Brain microvascular endothelial cell (primary cell): ENCODE results near the gene NISCH.
A peak's percentile ranks its signal among the peaks of the same experiment; 100 is the strongest.
"Not testable (repeated sequence)": the region's sequence is repeated elsewhere in the genome, so short reads cannot be mapped to it uniquely, and the experiment has no call there.

Experiments
- DNase-seq: peaks from one replicate; pipeline ENCODE4 v3.0.0-alpha.2; 2020
- H3K27ac ChIP-seq: fragments of 250-450 bp; sonication (Bioruptor Pico); 2 replicates; pipeline ENCODE4 v1.5.1; 2020; ENCODE audit warnings: mild to moderate bottlenecking, moderate library complexity
- H3K27me3 ChIP-seq: fragments of 250-450 bp; sonication (Bioruptor Pico); replicated peaks from 2 replicates; pipeline ENCODE4 v1.5.1; 2020; ENCODE audit warnings: mild to moderate bottlenecking
- H3K36me3 ChIP-seq: fragments of 250-450 bp; sonication (Bioruptor Pico); replicated peaks from 2 replicates; pipeline ENCODE4 v1.5.1; 2020; ENCODE audit warnings: mild to moderate bottlenecking
- H3K4me3 ChIP-seq: 2 replicates; pipeline ENCODE4 v1.5.1; 2011; ENCODE audit warnings: low read depth, mild to moderate bottlenecking, control low read depth, low read length, moderate library complexity
- in situ Hi-C: cut with HindIII; loops from 2 replicates; pipeline ENCODE4 v1.10.0; 2017; ENCODE audit warnings: low sequenced_read_pairs, low pct_ligation_motif_present
- TF ChIP-seq, protein P1 (sequence below): IDR thresholded peaks from 2 replicates; pipeline ENCODE4 v1.5.1; 2011; ENCODE audit warnings: low read depth, mild to moderate bottlenecking, moderate library complexity, low read length, control low read depth, inconsistent platforms; ENCODE audit errors: missing control alignments

NISCH gene

GRCh38 chr3:52524752-52525679 is 69.6 kb downstream of the NISCH start:
- Histone ChIP-seq H3K36me3 (peaks cover 44% of the 10 kb centered on the region), H3K27me3 (no peaks in the 10 kb centered on the region), H3K4me3 (no peak overlapping the region), H3K27ac (no peak overlapping the region)
- TF ChIP-seq, protein P1, sequence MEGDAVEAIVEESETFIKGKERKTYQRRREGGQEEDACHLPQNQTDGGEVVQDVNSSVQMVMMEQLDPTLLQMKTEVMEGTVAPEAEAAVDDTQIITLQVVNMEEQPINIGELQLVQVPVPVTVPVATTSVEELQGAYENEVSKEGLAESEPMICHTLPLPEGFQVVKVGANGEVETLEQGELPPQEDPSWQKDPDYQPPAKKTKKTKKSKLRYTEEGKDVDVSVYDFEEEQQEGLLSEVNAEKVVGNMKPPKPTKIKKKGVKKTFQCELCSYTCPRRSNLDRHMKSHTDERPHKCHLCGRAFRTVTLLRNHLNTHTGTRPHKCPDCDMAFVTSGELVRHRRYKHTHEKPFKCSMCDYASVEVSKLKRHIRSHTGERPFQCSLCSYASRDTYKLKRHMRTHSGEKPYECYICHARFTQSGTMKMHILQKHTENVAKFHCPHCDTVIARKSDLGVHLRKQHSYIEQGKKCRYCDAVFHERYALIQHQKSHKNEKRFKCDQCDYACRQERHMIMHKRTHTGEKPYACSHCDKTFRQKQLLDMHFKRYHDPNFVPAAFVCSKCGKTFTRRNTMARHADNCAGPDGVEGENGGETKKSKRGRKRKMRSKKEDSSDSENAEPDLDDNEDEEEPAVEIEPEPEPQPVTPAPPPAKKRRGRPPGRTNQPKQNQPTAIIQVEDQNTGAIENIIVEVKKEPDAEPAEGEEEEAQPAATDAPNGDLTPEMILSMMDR, result no peak
- in situ Hi-C loops, result no loop called here
- DNase-seq, result peak; percentile 40

GRCh38 chr3:52525680-52526561 is 70.5 kb downstream of the NISCH start:
- peaks cover 44% of the 10 kb centered on the region for H3K36me3 ChIP-seq
- no peak overlapping the region for H3K4me3 ChIP-seq
- TF ChIP-seq, protein P1, result no peak
- no peak overlapping the region for H3K27ac ChIP-seq
- no peaks in the 10 kb centered on the region for H3K27me3 ChIP-seq
- DNase-seq, result no peak
- in situ Hi-C loops, result no loop called here

GRCh38 chr3:52526671-52527038 is 71.3 kb downstream of the NISCH start:
- DNase-seq, H3K27ac ChIP-seq, in situ Hi-C loops, H3K27me3 ChIP-seq, H3K4me3 ChIP-seq: not testable (repeated sequence)
- H3K36me3 ChIP-seq, result peaks cover 44% of the 10 kb centered on the region

DNA sequence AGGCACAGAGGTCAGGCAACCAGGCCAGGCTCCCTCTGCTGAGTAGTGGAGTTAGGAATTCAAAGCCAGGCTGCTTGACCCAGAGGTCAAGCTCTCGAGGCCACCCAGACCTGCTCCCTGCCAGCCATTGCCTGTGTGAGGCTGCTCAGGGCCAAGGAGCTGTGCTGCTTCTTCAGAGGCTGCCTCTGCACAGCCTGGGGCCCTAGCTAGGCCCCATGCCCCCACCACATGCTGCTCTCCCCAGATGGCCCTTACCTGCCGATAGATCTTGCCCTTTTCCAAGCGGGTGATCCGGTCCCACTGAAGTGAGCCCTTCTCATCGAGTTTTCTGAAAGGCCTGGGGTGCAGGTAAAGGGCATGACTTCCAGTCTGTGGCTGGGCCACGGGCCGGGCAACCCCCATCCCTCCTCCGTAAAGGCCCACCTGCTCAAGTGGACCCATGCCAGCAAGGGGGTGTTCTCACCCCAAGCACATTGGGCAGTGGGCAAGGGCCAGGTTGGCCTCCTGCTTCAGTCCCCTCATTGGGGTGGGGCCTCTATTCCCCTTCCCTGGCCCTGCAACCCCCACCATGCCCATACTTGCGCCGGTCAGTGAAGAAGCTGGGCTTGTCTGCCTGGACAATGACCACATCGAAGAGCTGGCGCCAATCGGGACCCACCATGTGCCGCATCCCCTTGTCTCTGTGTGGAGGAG is 71.8 kb downstream of the NISCH start:
- H3K27me3 ChIP-seq, result no peaks in the 10 kb centered on the region
- in situ Hi-C loops, result no loop called here
- TF ChIP-seq, protein P1, result no peak
- H3K4me3 ChIP-seq, result no peak overlapping the region
- no peak overlapping the region for H3K27ac ChIP-seq
- DNase-seq, result no peak
- H3K36me3 ChIP-seq, result peaks cover 47% of the 10 kb centered on the region

DNA sequence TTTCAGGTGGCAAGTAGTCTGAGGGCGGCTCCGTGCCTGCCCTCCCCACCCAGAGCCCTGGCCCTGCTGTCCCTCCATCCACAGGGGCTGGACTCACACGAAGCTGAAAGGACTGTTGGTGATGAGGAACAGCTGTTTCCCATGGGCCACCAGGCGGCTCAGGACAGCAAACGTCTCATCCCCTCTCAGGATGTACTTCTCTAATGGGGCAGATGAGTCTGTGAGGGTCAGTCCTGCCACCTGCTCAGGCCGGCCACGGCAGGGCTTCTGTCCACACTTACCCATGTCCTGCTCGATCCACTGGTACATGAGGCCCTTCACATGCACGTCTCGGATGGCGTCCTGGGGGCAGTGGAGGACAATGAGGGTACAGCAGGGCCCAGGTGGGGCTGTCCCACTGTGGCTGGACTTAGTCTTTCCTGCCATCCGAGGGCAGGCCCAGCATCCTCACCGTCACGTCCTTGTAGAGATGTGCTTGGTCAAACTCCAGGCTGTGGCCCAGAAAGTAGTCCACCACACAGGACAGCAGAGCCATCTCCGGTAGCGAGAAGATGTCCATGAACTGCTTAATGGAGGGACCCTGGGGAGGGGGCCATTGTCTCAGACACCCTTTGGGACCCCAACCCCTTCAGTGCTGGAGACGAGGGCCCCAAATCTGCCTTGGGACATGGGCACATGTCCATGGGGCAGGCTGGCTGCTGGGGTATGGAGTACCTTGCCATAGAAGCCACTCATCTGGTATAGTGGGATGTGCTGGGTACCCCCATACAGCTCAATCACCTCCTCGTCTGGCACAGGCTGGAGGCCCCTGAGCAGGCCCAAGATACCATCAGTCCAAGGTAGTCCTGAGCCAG is 72.6 kb downstream of the NISCH start:
- Histone ChIP-seq H3K36me3 (peaks cover 47% of the 10 kb centered on the region), H3K4me3 (no peak overlapping the region), H3K27me3 (no peaks in the 10 kb centered on the region), H3K27ac (no peak overlapping the region)
- in situ Hi-C loops, result no loop called here
- TF ChIP-seq, protein P1, result no peak
- DNase-seq, result no peak
